Measurements from ENCODE around the gene PLEKHM3.

DNA sequence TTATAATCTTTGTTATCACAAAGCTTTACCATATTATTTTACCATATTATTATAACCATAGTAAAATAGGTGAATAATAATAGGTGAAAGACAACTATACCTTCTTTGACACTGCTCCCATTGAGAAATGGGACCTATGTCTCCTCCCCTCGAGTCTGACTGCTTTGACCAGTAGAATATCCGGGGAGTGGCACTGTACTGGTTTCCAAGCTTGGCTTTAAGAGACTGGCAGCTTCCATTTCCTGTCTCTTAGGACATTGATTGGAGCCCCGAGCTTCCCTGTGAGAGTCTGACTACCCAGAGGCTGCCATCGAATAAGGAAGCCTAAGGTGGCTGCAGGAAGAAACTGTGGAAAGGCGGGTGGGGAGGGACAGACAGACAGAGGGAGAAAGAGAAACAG lies 40.1 kb upstream of the PLEKHM3 start:
- TF ChIP-seq EZH2 (IDR thresholded peaks at IDR 0.05; ENCODE audit: insufficient read depth, poor library complexity, severe bottlenecking) (no peak), EZH2phosphoT487 (IDR thresholded peaks at IDR 0.05; ENCODE audit: insufficient read depth, low read depth) (no peak)
